Measurements from ENCODE around the gene PDGFC. TPM values are rescaled to one million over a fixed set of nuclear protein-coding genes. Genes with fewer than 3 reads are reported as not detected.

Gene PDGFC
- total and polyA plus RNA-seq, 2 of the 13 experiments (the other 11 are each of a cell fraction or from before 2014, with no cell fraction given): 4.6 to 9.1 TPM

DNA sequence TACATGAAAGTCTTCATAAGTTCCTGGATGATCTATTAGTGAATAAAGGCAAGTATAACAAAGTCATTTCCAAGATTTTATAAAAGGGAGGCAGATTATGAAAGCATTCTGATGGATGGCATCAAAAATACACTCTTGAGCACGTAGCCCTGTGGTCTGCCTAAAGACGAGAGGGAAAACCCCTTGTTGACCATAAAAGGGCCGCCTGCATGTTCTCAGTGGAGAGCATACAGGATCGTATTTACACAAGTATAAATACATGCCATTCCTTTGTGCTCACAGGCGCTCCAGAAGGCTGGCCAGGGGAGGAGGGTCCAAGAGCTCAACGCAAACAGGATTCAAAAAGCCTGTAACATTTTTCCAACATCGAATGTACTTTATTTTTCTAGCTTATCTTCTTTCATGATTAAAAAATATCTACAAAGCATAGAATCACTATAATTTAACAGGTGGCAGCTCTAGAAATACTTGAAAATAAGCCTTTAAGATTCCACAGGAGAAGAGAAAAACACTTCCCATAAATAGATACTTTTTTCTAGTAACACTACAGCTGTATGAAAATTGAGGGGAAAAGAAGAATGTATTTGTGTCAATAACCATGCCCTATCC is 29.6 kb downstream of the PDGFC start (continued):
- TF ChIP-seq, protein P1, sequence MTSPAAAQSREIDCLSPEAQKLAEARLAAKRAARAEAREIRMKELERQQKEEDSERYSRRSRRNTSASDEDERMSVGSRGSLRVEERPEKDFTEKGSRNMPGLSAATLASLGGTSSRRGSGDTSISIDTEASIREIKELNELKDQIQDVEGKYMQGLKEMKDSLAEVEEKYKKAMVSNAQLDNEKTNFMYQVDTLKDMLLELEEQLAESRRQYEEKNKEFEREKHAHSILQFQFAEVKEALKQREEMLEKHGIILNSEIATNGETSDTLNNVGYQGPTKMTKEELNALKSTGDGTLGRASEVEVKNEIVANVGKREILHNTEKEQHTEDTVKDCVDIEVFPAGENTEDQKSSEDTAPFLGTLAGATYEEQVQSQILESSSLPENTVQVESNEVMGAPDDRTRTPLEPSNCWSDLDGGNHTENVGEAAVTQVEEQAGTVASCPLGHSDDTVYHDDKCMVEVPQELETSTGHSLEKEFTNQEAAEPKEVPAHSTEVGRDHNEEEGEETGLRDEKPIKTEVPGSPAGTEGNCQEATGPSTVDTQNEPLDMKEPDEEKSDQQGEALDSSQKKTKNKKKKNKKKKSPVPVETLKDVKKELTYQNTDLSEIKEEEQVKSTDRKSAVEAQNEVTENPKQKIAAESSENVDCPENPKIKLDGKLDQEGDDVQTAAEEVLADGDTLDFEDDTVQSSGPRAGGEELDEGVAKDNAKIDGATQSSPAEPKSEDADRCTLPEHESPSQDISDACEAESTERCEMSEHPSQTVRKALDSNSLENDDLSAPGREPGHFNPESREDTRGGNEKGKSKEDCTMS (CRISPR knock-in tag; conservative IDR thresholded peaks at IDR 0.05): no peak
- TF ChIP-seq, protein P2, sequence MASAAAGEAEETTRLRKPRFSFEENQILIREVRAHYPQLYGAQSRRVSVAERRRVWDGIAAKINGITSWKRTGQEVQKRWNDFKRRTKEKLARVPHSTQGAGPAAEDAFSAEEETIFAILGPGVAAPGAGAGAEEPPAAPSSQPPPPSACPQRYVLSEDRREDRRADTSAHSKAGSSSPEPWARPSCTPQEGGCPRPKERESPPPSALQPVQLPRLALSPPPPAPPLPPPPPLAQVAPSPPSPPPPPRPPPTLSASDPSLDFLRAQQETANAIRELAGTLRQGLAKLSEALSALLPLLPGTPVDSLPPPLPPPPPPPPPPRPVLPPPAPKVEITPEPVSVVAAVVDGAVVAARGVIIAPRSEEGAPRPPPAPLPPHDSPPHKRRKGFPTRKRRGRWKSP (CRISPR knock-in tag; IDR thresholded peaks at IDR 0.05): 0 out of 2 replicates have a peak, but pooled peaks have one; percentile 22
- no peak for TF ChIP-seq ZNF589 (CRISPR knock-in tag; conservative IDR thresholded peaks at IDR 0.05)
- peak; percentile 83 for TF ChIP-seq FOXO1 (CRISPR knock-in tag; IDR thresholded peaks at IDR 0.05)
- TF ChIP-seq ZNF263 (CRISPR knock-in tag; IDR thresholded peaks at IDR 0.05): peak; percentile 60; the same call in 1 of the 2 replicates
- no peak for TF ChIP-seq RFX5 (IDR thresholded peaks at IDR 0.05; ENCODE audit: low read depth, low read length)
- peak; percentile 96 for TF ChIP-seq GZF1 (CRISPR knock-in tag; IDR thresholded peaks at IDR 0.05)
- TF ChIP-seq BCL6 (CRISPR knock-in tag; IDR thresholded peaks at IDR 0.05): peak; percentile 75
- no peak for TF ChIP-seq ZMAT5 (CRISPR knock-in tag; IDR thresholded peaks at IDR 0.05; ENCODE audit: borderline replicate concordance, low read depth)
- TF ChIP-seq SMARCE1 (IDR thresholded peaks at IDR 0.05; ENCODE audit: borderline replicate concordance): peak; percentile 78; the same call in 1 of the 2 replicates
- TF ChIP-seq TCF7 (IDR thresholded peaks at IDR 0.05; ENCODE audit: low read depth): peak; percentile 95
- TF ChIP-seq HDAC1 (CRISPR knock-in tag; IDR thresholded peaks at IDR 0.05): peak; percentile 67
- no peak for TF ChIP-seq RBAK (CRISPR knock-in tag; IDR thresholded peaks at IDR 0.05)
- TF ChIP-seq RCOR2 (CRISPR knock-in tag; IDR thresholded peaks at IDR 0.05): peak; percentile 53; the same call in 1 of the 2 replicates
- no peak for TF ChIP-seq ZBTB40 (IDR thresholded peaks at IDR 0.05)
- no peak; the same call in 1 of the 2 replicates for TF ChIP-seq ZBTB40 (CRISPR knock-in tag; IDR thresholded peaks at IDR 0.05)

Measured in HepG2 (cell line).